GM23248 (cell line): ENCODE measurements around the gene TDRD7. TPM values are rescaled to one million over a fixed set of nuclear protein-coding genes. Genes with fewer than 3 reads are reported as not detected.

ENCODE experiments used
- DNase-seq: peaks from one replicate; pipeline ENCODE4 v3.0.0-alpha.2; 2015
- H2AFZ ChIP-seq: fragments of 200-600 bp; sonication (generic); 2 replicates; pipeline ENCODE4 v1.6.1; 2016; ENCODE audit warnings: antibody characterized with exemption
- H3F3A ChIP-seq: fragments of 200-600 bp; sonication (generic); 2 replicates; pipeline ENCODE4 v1.6.1; 2016; ENCODE audit warnings: mild to moderate bottlenecking, antibody characterized with exemption, mixed run types; ENCODE audit not compliant: insufficient read depth
- H3K27ac ChIP-seq: fragments of 200-600 bp; sonication (generic); 2 replicates; pipeline ENCODE4 v1.5.1; 2016; ENCODE audit warnings: mild to moderate bottlenecking
- H3K27me3 ChIP-seq: fragments of 200-600 bp; sonication (generic); replicated peaks from 2 replicates; pipeline ENCODE4 v1.6.1; 2016; ENCODE audit warnings: mild to moderate bottlenecking; ENCODE audit not compliant: insufficient read depth
- H3K36me3 ChIP-seq: fragments of 200-600 bp; sonication (generic); 2 replicates; pipeline ENCODE4 v1.6.1; 2016; ENCODE audit warnings: low read depth, mild to moderate bottlenecking
- H3K4me1 ChIP-seq: fragments of 200-600 bp; sonication (generic); 2 replicates; pipeline ENCODE4 v1.6.1; 2016; ENCODE audit warnings: mild to moderate bottlenecking; ENCODE audit not compliant: insufficient read depth
- H3K4me2 ChIP-seq: fragments of 200-600 bp; sonication (generic); one replicate; pipeline ENCODE4 v1.6.1; 2016; ENCODE audit warnings: mild to moderate bottlenecking; ENCODE audit not compliant: unreplicated experiment
- H3K4me3 ChIP-seq: fragments of 200-600 bp; sonication (generic); 2 replicates; pipeline ENCODE4 v1.5.1; 2016; ENCODE audit warnings: mild to moderate bottlenecking
- H3K79me2 ChIP-seq: fragments of 200-600 bp; sonication (generic); 2 replicates; pipeline ENCODE4 v1.6.1; 2016; ENCODE audit warnings: mild to moderate bottlenecking; ENCODE audit not compliant: insufficient read depth
- H3K9ac ChIP-seq: fragments of 200-600 bp; sonication (generic); 2 replicates; pipeline ENCODE4 v1.6.1; 2016; ENCODE audit warnings: mild to moderate bottlenecking
- H3K9me2 ChIP-seq: fragments of 200-600 bp; sonication (generic); 2 replicates; pipeline ENCODE4 v1.6.1; 2016; ENCODE audit warnings: mixed run types, mild to moderate bottlenecking, moderate library complexity; ENCODE audit not compliant: insufficient read depth
- H3K9me3 ChIP-seq: fragments of 200-600 bp; sonication (generic); one replicate; pipeline ENCODE4 v1.6.1; 2017; ENCODE audit warnings: low read depth
- H4K20me1 ChIP-seq: fragments of 200-600 bp; sonication (generic); 2 replicates; pipeline ENCODE4 v1.6.0; 2016; ENCODE audit not compliant: insufficient read depth
- EZH2 ChIP-seq: fragments of 200-600 bp; sonication (generic); IDR thresholded peaks from 2 replicates; pipeline ENCODE4 v1.6.1; 2018; ENCODE audit warnings: antibody characterized with exemption, mild to moderate bottlenecking; ENCODE audit not compliant: insufficient read depth, poor library complexity, severe bottlenecking
- EZH2phosphoT487 ChIP-seq: fragments of 200-600 bp; sonication (generic); IDR thresholded peaks from 2 replicates; pipeline ENCODE4 v1.6.1; 2018; ENCODE audit warnings: antibody characterized with exemption, moderate library complexity, mild to moderate bottlenecking, low read depth; ENCODE audit not compliant: insufficient read depth
- WGBS, 2 experiments: methylation state at CpG; one replicate each; pipeline ENCODE4 v1.1.6; 2015 to 2017; ENCODE audit warnings: low lambda C conversion rate in 2 of 2, low coverage in 1 of 2; ENCODE audit errors: missing lambda C conversion rate in 2 of 2; 5-methylcytosine and 5-hydroxymethylcytosine counted together
- in situ Hi-C: fragments of 300-500 bp; cut with MboI; formaldehyde crosslinking; loops from 2 replicates; pipeline ENCODE4 v1.15.0; 2020
- polyA plus RNA-seq: library from polyadenylated mRNA; unstranded; fragments of >200 nt; fragmentation: Nextera tagmentation; extraction: Ambion mirVana; gene quantifications from 2 replicates; pipeline ENCODE4 v1.2.1, GENCODE V29; 2016
- total RNA-seq: library from RNA; depleted of rRNA; stranded (reverse); fragments of >200 nt; shearing (Covaris generic); gene quantifications from 2 replicates; pipeline ENCODE4 v1.2.3, GENCODE V29; 2014

Gene TDRD7
- total and polyA plus RNA-seq, 2 experiments from 2014 or later = 4.9 to 6.6 TPM

DNA sequence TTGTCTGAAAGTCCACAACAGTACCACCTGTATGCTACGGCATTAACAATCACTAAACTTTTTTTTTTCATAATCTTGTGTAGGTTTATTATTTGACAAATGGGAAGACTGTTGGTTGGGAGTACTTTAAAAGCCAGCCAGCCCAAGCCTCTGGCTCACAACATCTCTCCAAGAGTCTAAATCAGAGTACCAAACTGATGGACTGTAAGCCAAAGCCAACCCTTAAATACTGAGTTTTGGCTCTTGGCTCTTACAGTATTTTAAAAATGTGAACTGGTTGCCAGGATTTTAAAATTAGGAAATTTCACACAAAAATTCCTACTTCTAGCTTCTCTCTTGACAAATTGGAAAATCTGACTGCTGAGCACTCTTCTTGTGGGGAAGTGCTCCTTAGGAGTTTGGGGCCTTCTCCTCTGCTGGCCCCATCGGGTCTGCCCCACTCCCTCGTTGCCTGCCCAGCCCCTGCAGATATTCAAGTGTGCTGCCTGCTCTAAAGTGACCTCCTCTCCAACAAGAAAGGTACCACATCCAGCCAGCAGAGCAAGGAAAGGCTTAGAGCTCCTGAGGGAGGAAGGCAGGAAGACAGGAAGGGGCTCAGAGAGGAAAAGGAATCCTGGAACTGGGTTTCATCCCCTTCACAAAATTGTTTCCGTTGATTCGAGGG lies 67.7 kb downstream of the TDRD7 start:
- no peak overlapping the region for H3K9ac ChIP-seq
- no peaks in the 10 kb centered on the region for H3K9me3 ChIP-seq
- H3K4me1 ChIP-seq = no peaks in the 10 kb centered on the region; the same call in 1 of the 2 replicates
- no peak overlapping the region for H3K4me2 ChIP-seq
- no peak overlapping the region for H3K4me3 ChIP-seq
- no peak for DNase-seq
- WGBS, 2 experiments = 70 to 73% methylated on average over 5 of the region's 5 CpGs
- H2AFZ ChIP-seq = no peak overlapping the region
- H3F3A ChIP-seq = peaks cover 7% of the 10 kb centered on the region; the same call in 1 of the 2 replicates
- in situ Hi-C loops = no loop called here
- no peak for TF ChIP-seq EZH2phosphoT487
- TF ChIP-seq EZH2 = no peak
- no peaks in the 10 kb centered on the region for H3K36me3 ChIP-seq
- H3K27ac ChIP-seq = no peak overlapping the region
- H3K27me3 ChIP-seq = no peaks in the 10 kb centered on the region
- H3K79me2 ChIP-seq = no peaks in the 10 kb centered on the region
- H4K20me1 ChIP-seq = no peaks in the 10 kb centered on the region
- H3K9me2 ChIP-seq = no peaks in the 10 kb centered on the region

GRCh38 chr9:97480174-97480573 lies 68.3 kb downstream of the TDRD7 start:
- no peak for TF ChIP-seq EZH2phosphoT487
- TF ChIP-seq EZH2 = no peak
- no peak for DNase-seq
- 7 to 18% methylated on average over 1 of the region's 1 CpG for WGBS, 2 experiments
- Histone ChIP-seq H3K4me2 (no peak overlapping the region), H3K4me1 (no peaks in the 10 kb centered on the region; the same call in 1 of the 2 replicates), H3K79me2 (no peaks in the 10 kb centered on the region), H2AFZ (no peak overlapping the region), H3K27ac (no peak overlapping the region), H3K9me2 (no peaks in the 10 kb centered on the region), H3K36me3 (no peaks in the 10 kb centered on the region), H3K9ac (no peak overlapping the region), H3K27me3 (no peaks in the 10 kb centered on the region), H3K9me3 (no peaks in the 10 kb centered on the region), H3K4me3 (no peak overlapping the region), H4K20me1 (no peaks in the 10 kb centered on the region), H3F3A (0 out of 2 replicates have a peak, but pooled peaks cover 2% of the 10 kb centered on the region)
- in situ Hi-C loops = no loop called here

DNA sequence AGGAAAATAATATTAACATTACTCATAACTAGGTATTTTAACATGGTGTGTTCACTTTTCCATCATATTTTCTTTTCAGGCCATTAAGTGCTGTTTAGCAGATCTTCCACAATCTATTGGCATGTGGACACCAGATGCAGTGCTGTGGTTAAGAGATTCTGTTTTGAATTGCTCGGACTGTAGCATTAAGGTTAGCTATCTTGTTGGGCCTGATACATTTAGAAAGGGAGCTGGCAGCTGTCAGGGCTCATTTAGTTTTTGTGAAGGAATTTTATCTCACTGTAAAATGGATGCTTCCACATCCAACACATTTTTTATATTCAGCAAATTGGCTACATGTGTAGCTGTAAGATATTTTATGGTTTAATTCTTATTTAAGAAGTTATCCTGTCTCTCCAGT lies 68.9 kb downstream of the TDRD7 start:
- Histone ChIP-seq H3K9me3 (no peaks in the 10 kb centered on the region), H3K9me2 (no peaks in the 10 kb centered on the region), H3K27ac (no peak overlapping the region), H3K4me3 (no peak overlapping the region), H3K4me2 (no peak overlapping the region), H2AFZ (no peak overlapping the region), H3K79me2 (no peaks in the 10 kb centered on the region), H3K4me1 (no peaks in the 10 kb centered on the region), H3K27me3 (no peaks in the 10 kb centered on the region), H3K9ac (no peak overlapping the region), H4K20me1 (no peaks in the 10 kb centered on the region), H3F3A (no peaks in the 10 kb centered on the region), H3K36me3 (no peaks in the 10 kb centered on the region)
- no peak for TF ChIP-seq EZH2phosphoT487
- no peak for TF ChIP-seq EZH2
- DNase-seq = no peak
- 97 to 100% methylated on average over 1 of the region's 1 CpG for WGBS, 2 experiments
- in situ Hi-C loops = no loop called here

DNA sequence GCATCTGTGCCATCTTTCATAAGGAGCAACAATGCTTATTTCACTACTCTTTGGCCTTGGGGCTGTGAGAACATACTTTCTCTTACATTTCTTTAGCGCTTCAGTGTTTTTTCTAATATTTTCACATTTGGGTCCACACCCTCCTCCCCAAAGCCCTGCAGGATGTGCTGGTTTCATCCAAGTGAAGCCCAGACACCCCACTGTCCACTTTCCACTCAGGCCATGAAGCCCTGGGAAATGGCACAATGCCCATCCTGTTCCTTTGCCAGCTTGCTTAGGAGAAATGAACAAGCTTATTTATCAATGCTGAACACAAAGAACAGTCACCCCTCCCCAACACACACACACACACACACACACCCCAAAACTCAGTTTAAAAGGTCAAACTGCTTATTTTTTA lies 72.2 kb downstream of the TDRD7 start:
- Histone ChIP-seq H4K20me1 (no peaks in the 10 kb centered on the region), H2AFZ (no peak overlapping the region), H3K27me3 (no peaks in the 10 kb centered on the region), H3K9ac (no peak overlapping the region), H3K4me1 (no peaks in the 10 kb centered on the region), H3K9me2 (no peaks in the 10 kb centered on the region), H3K79me2 (no peaks in the 10 kb centered on the region), H3K9me3 (no peaks in the 10 kb centered on the region), H3K36me3 (no peaks in the 10 kb centered on the region; the same call in 1 of the 2 replicates), H3K4me2 (no peak overlapping the region), H3F3A (no peaks in the 10 kb centered on the region), H3K27ac (no peak overlapping the region), H3K4me3 (no peak overlapping the region)
- WGBS, 2 experiments = 95 to 100% methylated on average over 1 of the region's 1 CpG
- TF ChIP-seq EZH2 = no peak
- no peak for TF ChIP-seq EZH2phosphoT487
- in situ Hi-C loops = no loop called here
- no peak for DNase-seq

DNA sequence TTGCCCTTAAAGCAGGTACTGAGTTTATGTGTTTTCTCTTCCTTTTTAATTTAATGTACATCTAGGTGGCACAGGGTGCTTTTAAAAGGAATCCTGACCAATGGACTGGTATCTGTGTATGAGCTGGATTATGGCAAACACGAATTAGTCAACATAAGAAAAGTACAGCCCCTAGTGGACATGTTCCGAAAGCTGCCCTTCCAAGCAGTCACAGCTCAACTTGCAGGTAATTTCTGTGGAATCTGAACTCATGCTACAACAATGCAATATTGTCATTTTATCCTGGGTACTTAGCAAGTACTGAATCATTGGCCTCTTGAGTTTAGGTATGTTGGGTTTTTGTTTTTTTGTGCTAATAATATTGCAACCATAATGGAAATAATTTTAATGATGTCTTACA lies 75.2 kb downstream of the TDRD7 start:
- Histone ChIP-seq H3K27me3 (no peaks in the 10 kb centered on the region), H4K20me1 (no peaks in the 10 kb centered on the region), H3K9ac (no peak overlapping the region), H3K9me3 (no peaks in the 10 kb centered on the region), H3K79me2 (no peaks in the 10 kb centered on the region), H2AFZ (no peak overlapping the region), H3K36me3 (no peaks in the 10 kb centered on the region; the same call in 1 of the 2 replicates), H3K9me2 (no peaks in the 10 kb centered on the region), H3K4me2 (no peak overlapping the region), H3F3A (no peaks in the 10 kb centered on the region), H3K4me1 (no peaks in the 10 kb centered on the region), H3K27ac (no peak overlapping the region), H3K4me3 (no peak overlapping the region)
- DNase-seq = peak; percentile 37
- in situ Hi-C loops = no loop called here
- 80 to 87% methylated on average over 2 of the region's 2 CpGs for WGBS, 2 experiments
- TF ChIP-seq EZH2 = no peak
